ENCODE data around the gene SH3PXD2B. TPM values are rescaled to one million over a fixed set of nuclear protein-coding genes. Genes with fewer than 3 reads are reported as not detected.

Gene SH3PXD2B
- total RNA-seq, 1 experiment from 2014 or later, result 64.1 TPM

DNA sequence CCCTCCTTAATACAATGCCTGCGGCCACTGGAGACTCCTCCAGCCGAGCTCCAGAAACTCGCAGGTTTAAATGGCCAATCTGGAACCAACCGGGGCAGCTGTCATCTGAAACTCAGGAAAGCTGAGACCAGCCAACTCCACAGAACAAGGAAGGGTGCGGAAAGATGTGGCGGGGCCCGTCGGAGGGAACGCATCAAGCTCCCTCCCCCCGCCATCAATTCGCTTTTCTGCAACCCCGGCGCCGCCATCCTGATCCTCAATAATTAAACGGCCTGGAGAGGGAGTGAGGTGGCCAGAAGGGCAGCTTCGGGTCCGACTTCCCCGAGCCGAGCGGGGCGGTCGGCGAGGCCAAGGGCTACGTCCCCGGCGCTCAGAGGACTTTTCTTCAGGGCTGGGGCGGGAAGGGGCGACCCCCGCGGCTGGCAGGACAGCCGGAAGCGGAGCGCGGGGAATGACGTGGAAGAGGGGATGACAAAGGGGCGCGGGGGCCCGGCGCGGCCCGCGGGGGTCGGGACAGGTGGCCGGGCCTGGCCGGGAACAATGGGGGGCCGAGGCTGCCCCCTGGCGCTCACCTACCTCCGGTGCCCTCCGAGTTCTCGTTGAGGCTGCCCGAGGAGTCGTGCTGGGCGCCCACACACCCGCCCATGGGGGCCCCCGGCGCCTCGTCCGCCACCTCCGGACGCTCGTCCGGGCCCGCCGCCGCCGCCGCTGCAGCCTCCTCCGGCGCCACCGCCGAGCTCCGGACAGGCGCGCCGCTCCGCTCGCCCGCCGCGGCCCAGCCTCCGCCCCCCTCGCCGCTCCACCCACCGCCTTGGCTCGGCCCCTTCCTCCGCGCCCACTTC is 171.1 kb downstream of the SH3PXD2B start, which contains the start of gene UBTD2 (continued):
- TF ChIP-seq GRHL2 (CRISPR knock-in tag; IDR thresholded peaks at IDR 0.05; ENCODE audit: insufficient replicate concordance, severe bottlenecking), result no peak
- no peak for TF ChIP-seq CBFB (CRISPR knock-in tag; IDR thresholded peaks at IDR 0.05; ENCODE audit: low read depth)
- TF ChIP-seq ZNF263 (CRISPR knock-in tag; IDR thresholded peaks at IDR 0.05; ENCODE audit: low read depth), result no peak
- no peak for TF ChIP-seq ZNF416 (CRISPR knock-in tag; IDR thresholded peaks at IDR 0.05)
- TF ChIP-seq FOXJ3 (CRISPR knock-in tag; IDR thresholded peaks at IDR 0.05; ENCODE audit: borderline replicate concordance), result no peak
- TF ChIP-seq ZNF317 (CRISPR knock-in tag; IDR thresholded peaks at IDR 0.05; ENCODE audit: borderline replicate concordance, low read depth), result no peak
- 0 out of 2 replicates have a peak, but pooled peaks have one; percentile 13 for TF ChIP-seq MYBL2 (CRISPR knock-in tag; IDR thresholded peaks at IDR 0.05)
- TF ChIP-seq, protein P1, sequence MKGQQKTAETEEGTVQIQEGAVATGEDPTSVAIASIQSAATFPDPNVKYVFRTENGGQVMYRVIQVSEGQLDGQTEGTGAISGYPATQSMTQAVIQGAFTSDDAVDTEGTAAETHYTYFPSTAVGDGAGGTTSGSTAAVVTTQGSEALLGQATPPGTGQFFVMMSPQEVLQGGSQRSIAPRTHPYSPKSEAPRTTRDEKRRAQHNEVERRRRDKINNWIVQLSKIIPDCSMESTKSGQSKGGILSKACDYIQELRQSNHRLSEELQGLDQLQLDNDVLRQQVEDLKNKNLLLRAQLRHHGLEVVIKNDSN (CRISPR knock-in tag; IDR thresholded peaks at IDR 0.05), result no peak; the same call in 1 of the 2 replicates
- peak; percentile 78 for TF ChIP-seq SP1 (CRISPR knock-in tag; conservative IDR thresholded peaks at IDR 0.05)
- TF ChIP-seq ZNF138 (CRISPR knock-in tag; conservative IDR thresholded peaks at IDR 0.05), result no peak
- TF ChIP-seq, protein P2, sequence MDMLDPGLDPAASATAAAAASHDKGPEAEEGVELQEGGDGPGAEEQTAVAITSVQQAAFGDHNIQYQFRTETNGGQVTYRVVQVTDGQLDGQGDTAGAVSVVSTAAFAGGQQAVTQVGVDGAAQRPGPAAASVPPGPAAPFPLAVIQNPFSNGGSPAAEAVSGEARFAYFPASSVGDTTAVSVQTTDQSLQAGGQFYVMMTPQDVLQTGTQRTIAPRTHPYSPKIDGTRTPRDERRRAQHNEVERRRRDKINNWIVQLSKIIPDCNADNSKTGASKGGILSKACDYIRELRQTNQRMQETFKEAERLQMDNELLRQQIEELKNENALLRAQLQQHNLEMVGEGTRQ (CRISPR knock-in tag; IDR thresholded peaks at IDR 0.05), result no peak
- TF ChIP-seq, protein P3, sequence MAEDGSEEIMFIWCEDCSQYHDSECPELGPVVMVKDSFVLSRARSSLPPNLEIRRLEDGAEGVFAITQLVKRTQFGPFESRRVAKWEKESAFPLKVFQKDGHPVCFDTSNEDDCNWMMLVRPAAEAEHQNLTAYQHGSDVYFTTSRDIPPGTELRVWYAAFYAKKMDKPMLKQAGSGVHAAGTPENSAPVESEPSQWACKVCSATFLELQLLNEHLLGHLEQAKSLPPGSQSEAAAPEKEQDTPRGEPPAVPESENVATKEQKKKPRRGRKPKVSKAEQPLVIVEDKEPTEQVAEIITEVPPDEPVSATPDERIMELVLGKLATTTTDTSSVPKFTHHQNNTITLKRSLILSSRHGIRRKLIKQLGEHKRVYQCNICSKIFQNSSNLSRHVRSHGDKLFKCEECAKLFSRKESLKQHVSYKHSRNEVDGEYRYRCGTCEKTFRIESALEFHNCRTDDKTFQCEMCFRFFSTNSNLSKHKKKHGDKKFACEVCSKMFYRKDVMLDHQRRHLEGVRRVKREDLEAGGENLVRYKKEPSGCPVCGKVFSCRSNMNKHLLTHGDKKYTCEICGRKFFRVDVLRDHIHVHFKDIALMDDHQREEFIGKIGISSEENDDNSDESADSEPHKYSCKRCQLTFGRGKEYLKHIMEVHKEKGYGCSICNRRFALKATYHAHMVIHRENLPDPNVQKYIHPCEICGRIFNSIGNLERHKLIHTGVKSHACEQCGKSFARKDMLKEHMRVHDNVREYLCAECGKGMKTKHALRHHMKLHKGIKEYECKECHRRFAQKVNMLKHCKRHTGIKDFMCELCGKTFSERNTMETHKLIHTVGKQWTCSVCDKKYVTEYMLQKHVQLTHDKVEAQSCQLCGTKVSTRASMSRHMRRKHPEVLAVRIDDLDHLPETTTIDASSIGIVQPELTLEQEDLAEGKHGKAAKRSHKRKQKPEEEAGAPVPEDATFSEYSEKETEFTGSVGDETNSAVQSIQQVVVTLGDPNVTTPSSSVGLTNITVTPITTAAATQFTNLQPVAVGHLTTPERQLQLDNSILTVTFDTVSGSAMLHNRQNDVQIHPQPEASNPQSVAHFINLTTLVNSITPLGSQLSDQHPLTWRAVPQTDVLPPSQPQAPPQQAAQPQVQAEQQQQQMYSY (CRISPR knock-in tag; IDR thresholded peaks at IDR 0.05), result no peak
- TF ChIP-seq, protein P4, sequence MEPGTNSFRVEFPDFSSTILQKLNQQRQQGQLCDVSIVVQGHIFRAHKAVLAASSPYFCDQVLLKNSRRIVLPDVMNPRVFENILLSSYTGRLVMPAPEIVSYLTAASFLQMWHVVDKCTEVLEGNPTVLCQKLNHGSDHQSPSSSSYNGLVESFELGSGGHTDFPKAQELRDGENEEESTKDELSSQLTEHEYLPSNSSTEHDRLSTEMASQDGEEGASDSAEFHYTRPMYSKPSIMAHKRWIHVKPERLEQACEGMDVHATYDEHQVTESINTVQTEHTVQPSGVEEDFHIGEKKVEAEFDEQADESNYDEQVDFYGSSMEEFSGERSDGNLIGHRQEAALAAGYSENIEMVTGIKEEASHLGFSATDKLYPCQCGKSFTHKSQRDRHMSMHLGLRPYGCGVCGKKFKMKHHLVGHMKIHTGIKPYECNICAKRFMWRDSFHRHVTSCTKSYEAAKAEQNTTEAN (CRISPR knock-in tag; IDR thresholded peaks at IDR 0.05), result no peak
- no peak for TF ChIP-seq EMX1 (CRISPR knock-in tag; IDR thresholded peaks at IDR 0.05)
- no peak for TF ChIP-seq ATF1 (CRISPR knock-in tag; IDR thresholded peaks at IDR 0.05)
- TF ChIP-seq, protein P5, sequence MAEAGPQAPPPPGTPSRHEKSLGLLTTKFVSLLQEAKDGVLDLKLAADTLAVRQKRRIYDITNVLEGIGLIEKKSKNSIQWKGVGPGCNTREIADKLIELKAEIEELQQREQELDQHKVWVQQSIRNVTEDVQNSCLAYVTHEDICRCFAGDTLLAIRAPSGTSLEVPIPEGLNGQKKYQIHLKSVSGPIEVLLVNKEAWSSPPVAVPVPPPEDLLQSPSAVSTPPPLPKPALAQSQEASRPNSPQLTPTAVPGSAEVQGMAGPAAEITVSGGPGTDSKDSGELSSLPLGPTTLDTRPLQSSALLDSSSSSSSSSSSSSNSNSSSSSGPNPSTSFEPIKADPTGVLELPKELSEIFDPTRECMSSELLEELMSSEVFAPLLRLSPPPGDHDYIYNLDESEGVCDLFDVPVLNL (CRISPR knock-in tag; IDR thresholded peaks at IDR 0.05; ENCODE audit: borderline replicate concordance, low read depth), result no peak
- TF ChIP-seq NFYB (CRISPR knock-in tag; conservative IDR thresholded peaks at IDR 0.05; ENCODE audit: low read depth), result no peak
